Uterus (tissue), 4 donors: Measurements from ENCODE around the gene ZDHHC1. TPM values are rescaled to one million over a fixed set of nuclear protein-coding genes. Genes with fewer than 3 reads are reported as not detected.

Experiments used
- DNase-seq, 2 donors: peaks; one replicate each; pipeline ENCODE4 v3.0.0-alpha.2; 2019 to 2020
- H3K27ac ChIP-seq, 2 donors: fragments of 200-600 bp; sonication (generic); 1 replicate in 1 of 2; 2 replicates in 1 of 2; pipeline ENCODE4 v1.5.1; 2016 to 2018
- H3K27me3 ChIP-seq, 2 donors: fragments of 200-600 bp; sonication (generic); one replicate each; pipeline ENCODE4 v1.5.1; 2018 to 2019; ENCODE audit warnings: control low read depth in 1 of 2
- H3K36me3 ChIP-seq, 2 donors: fragments of 200-600 bp; sonication (generic); one replicate each; pipeline ENCODE4 v1.5.1; 2019; ENCODE audit warnings: control low read depth in 1 of 2
- H3K4me1 ChIP-seq, 2 donors: fragments of 200-600 bp; sonication (generic); one replicate each; pipeline ENCODE4 v1.5.1; 2018 to 2019; ENCODE audit warnings: control low read depth in 1 of 2
- H3K4me3 ChIP-seq, 2 donors: fragments of 200-600 bp; sonication (generic); 1 replicate in 1 of 2; 2 replicates in 1 of 2; pipeline ENCODE4 v1.5.1; 2018 to 2019; ENCODE audit warnings: mild to moderate bottlenecking in 1 of 2
- H3K9me3 ChIP-seq, 2 donors: fragments of 200-600 bp; sonication (generic); one replicate each; pipeline ENCODE4 v1.5.1; 2019; ENCODE audit warnings: control low read depth in 1 of 2
- CTCF ChIP-seq, 4 experiments: fragments of 200-600 bp in 2 of 4; fragments of 450-650 bp in 2 of 4; sonication (generic) in 2 of 4; IDR thresholded peaks; one replicate each; pipeline ENCODE4 v1.5.1; 2016 to 2019; ENCODE audit warnings: antibody characterized with exemption in 4 of 4, mild to moderate bottlenecking in 2 of 4, moderate library complexity in 1 of 4
- POLR2A ChIP-seq, 2 donors: fragments of 450-650 bp; IDR thresholded peaks; one replicate each; pipeline ENCODE4 v1.6.1; 2016; ENCODE audit warnings: antibody characterized with exemption in 2 of 2, mild to moderate bottlenecking in 1 of 2, moderate library complexity in 1 of 2
- intact Hi-C: fragments of 100-400 bp; cut with DNase I; formaldehyde crosslinking; loops from one replicate; pipeline ENCODE4 v1.15.1; 2023; ENCODE audit warnings: low total_unique reads
- total RNA-seq, 4 donors: library from RNA; depleted of rRNA in 3 of 4; stranded (reverse); fragments of >200 nt in 3 of 4; gene quantifications; one replicate each; pipeline versions ENCODE4 v1.1.0 to v1.2.4, GENCODE V29; 2014 to 2023
- donor health status: DM: yes; HTN: yes; CAD: no.

The ZDHHC1 gene
- total RNA-seq, 4 donors from 2014 or later = 14.7 to 30.6 (median 25.6) TPM

DNA sequence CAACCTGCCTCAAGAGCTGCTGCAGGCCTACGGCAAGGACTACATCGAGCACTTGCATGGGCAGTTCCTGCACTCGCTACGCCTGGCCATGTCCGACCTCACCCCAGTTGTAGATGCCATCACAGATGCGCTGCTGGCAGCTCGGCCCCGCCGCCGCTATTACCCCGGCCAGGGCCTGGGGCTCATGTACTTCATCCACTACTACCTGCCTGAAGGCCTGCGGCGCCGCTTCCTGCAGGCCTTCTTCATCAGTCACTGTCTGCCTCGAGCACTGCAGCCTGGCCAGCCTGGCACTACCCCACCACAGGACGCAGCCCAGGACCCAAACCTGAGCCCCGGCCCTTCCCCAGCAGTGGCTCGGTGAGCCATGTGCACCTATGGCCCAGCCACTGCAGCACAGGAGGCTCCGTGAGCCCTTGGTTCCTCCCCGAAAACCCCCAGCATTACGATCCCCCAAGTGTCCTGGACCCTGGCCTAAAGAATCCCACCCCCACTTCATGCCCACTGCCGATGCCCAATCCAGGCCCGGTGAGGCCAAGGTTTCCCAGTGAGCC lies 20.4 kb upstream of the ZDHHC1 start:
- Histone ChIP-seq H3K4me3 (no peak overlapping the region), H3K27me3 (no peaks in the 10 kb centered on the region), H3K27ac (no peak overlapping the region), H3K9me3 (no peaks in the 10 kb centered on the region), H3K36me3 (no peaks in the 10 kb centered on the region), H3K4me1 (peaks cover 7 to 8% of the 10 kb centered on the region in 2 donors)
- intact Hi-C loops = no loop called here
- no peak for TF ChIP-seq CTCF (IDR thresholded peaks at IDR 0.05)
- no peak for TF ChIP-seq POLR2A (IDR thresholded peaks at IDR 0.05)
- DNase-seq = no peak

- no peak for DNase-seq
- no peak for TF ChIP-seq CTCF (IDR thresholded peaks at IDR 0.05)
- TF ChIP-seq POLR2A (IDR thresholded peaks at IDR 0.05) = no peak
- no peaks in the 10 kb centered on the region for H3K9me3 ChIP-seq
- no peaks in the 10 kb centered on the region for H3K27me3 ChIP-seq
- H3K4me1 ChIP-seq = peaks cover 0 to 8% of the 10 kb centered on the region in 2 donors
- no peaks in the 10 kb centered on the region for H3K36me3 ChIP-seq
- H3K4me3 ChIP-seq = no peak overlapping the region
- no peak overlapping the region for H3K27ac ChIP-seq
- intact Hi-C loops = no loop called here
Observed at GRCh38 chr16:67435758-67436164, 19.5 kb upstream of the ZDHHC1 start.

GRCh38 chr16:67433131-67433719 lies 16.9 kb upstream of the ZDHHC1 start:
- no peaks in the 10 kb centered on the region for H3K36me3 ChIP-seq
- no peaks in the 10 kb centered on the region for H3K27me3 ChIP-seq
- intact Hi-C loops = no loop called here
- H3K4me1 ChIP-seq = peaks cover 0 to 17% of the 10 kb centered on the region in 2 donors
- TF ChIP-seq POLR2A (IDR thresholded peaks at IDR 0.05) (no peak), CTCF (IDR thresholded peaks at IDR 0.05) (no peak)
- H3K27ac ChIP-seq = peak overlapping the region; percentile 59 to 76
- H3K4me3 ChIP-seq = no peak overlapping the region
- DNase-seq = no peak
- H3K9me3 ChIP-seq = no peaks in the 10 kb centered on the region

- H3K27me3 ChIP-seq = no peaks in the 10 kb centered on the region
- peaks cover 0 to 21% of the 10 kb centered on the region in 2 donors for H3K4me1 ChIP-seq
- peak overlapping the region; percentile 59 to 76 for H3K27ac ChIP-seq
- no peaks in the 10 kb centered on the region for H3K9me3 ChIP-seq
- DNase-seq = no peak
- no peak for TF ChIP-seq CTCF (IDR thresholded peaks at IDR 0.05)
- no peak for TF ChIP-seq POLR2A (IDR thresholded peaks at IDR 0.05)
- peak overlapping the region in 1 of 2 donors; percentile 42 for H3K4me3 ChIP-seq
- intact Hi-C loops = no loop called here
- no peaks in the 10 kb centered on the region for H3K36me3 ChIP-seq
Observed at GRCh38 chr16:67432506-67432890, 16.2 kb upstream of the ZDHHC1 start.

DNA sequence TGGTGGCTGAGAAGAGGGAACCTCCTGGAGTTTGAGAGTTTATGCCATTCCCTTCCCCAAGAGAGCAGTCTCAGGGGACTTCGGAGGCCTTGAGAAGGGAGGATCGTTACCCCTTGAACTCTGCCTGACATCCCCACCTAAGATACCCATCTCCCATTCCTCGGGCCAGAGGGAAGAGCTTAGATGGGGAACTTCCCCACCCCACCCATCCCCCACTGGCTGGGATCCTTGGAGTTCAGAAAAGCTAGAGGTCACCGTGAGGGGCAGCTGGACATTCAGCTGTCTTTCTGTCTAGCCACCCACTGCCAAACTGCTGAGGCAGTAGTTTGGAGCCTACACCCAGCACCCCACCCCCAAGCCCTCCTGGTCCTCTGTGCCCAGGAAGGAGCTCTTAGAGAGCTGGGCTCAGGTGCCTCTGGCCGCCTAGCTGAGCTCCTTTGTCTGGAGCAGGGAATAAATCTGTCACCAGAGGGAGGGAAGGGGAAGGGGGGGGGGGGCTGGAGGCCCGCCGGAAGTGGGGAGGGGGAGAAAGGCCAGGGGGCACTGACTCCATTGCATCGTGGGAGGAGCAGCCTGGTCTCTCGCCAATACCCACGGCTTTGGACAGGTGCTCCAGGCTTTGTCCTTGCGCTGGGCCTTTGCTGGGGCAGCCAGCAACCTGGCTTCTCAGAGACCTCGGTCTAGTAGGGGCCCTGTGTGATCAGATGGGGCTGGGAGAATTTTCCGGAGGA lies 15.7 kb upstream of the ZDHHC1 start:
- Histone ChIP-seq H3K4me1 (peaks cover 0 to 21% of the 10 kb centered on the region in 2 donors), H3K27ac (peak overlapping the region; percentile 59 to 76), H3K9me3 (no peaks in the 10 kb centered on the region), H3K36me3 (no peaks in the 10 kb centered on the region), H3K4me3 (peak overlapping the region; percentile 42 to 44), H3K27me3 (no peaks in the 10 kb centered on the region)
- intact Hi-C loops = no loop called here
- DNase-seq = no peak
- TF ChIP-seq CTCF (IDR thresholded peaks at IDR 0.05) (no peak), POLR2A (IDR thresholded peaks at IDR 0.05) (no peak)
